HEK293 (cell line): ENCODE results near the gene LENEP.

ENCODE experiments used
- CTCF ChIA-PET: fragments of 350-600 bp; formaldehyde crosslinking; extraction: SDS; loops from one replicate; lab custom pipeline; 2021; ENCODE audit warnings: antibody characterized with exemption; lab: Yijun Ruan, JAX
- POLR2A ChIA-PET: fragments of 300-600 bp; formaldehyde crosslinking; extraction: SDS; loops from one replicate; lab custom pipeline; 2020; ENCODE audit warnings: antibody characterized with exemption, inconsistent platforms; lab: Yijun Ruan, JAX
- H3K27ac ChIP-seq: fragments of 200-500 bp; sonication (Bioruptor generic); 2 replicates; pipeline ENCODE4 v1.5.1; 2014; ENCODE audit warnings: low read depth, low read length, control low read depth, inconsistent platforms; ENCODE audit errors: extremely low read depth
- H3K36me3 ChIP-seq, 2 experiments: fragments of 200-500 bp in 1 of 2; sonication (Bioruptor generic) in 1 of 2; 1 replicate in 1 of 2; 2 replicates in 1 of 2; pipeline ENCODE4 v1.5.1; 2014 to 2017; ENCODE audit warnings: inconsistent platforms in 2 of 2, low read length in 2 of 2; ENCODE audit not compliant: control insufficient read depth in 2 of 2, insufficient read depth in 1 of 2
- H3K4me1 ChIP-seq: fragments of 200-500 bp; sonication (Bioruptor generic); 2 replicates; pipeline ENCODE4 v1.5.1; 2014; ENCODE audit warnings: mild to moderate bottlenecking, low read length, inconsistent platforms; ENCODE audit not compliant: control insufficient read depth, insufficient read depth
- H3K4me3 ChIP-seq: 2 replicates; pipeline ENCODE4 v1.5.1; 2011; ENCODE audit warnings: low read depth, mild to moderate bottlenecking, control low read depth, low read length, moderate library complexity
- H3K9me3 ChIP-seq: fragments of 200-500 bp; sonication (Bioruptor generic); 2 replicates; pipeline ENCODE4 v1.5.1; 2014; ENCODE audit warnings: low read depth, low read length, inconsistent platforms; ENCODE audit not compliant: control insufficient read depth, insufficient read depth
- GFI1B ChIP-seq: fragments of 450-650 bp; formaldehyde crosslinking; IDR thresholded peaks from 2 replicates; pipeline ENCODE4 v1.5.1; 2016; ENCODE audit warnings: missing biosample characterization, missing genetic modification characterization
- GLI2 ChIP-seq: fragments of 450-650 bp; formaldehyde crosslinking; IDR thresholded peaks from 2 replicates; pipeline ENCODE4; 2017; ENCODE audit warnings: missing biosample characterization, missing genetic modification characterization, low read depth, borderline replicate concordance
- PRDM1 ChIP-seq: fragments of 450-650 bp; formaldehyde crosslinking; IDR thresholded peaks from 2 replicates; pipeline ENCODE4; 2016; ENCODE audit warnings: missing biosample characterization, missing genetic modification characterization
- PRDM4 ChIP-seq: fragments of 450-650 bp; formaldehyde crosslinking; IDR thresholded peaks from 2 replicates; pipeline ENCODE4 v1.5.1; 2017; ENCODE audit warnings: missing biosample characterization, missing genetic modification characterization
- YY2 ChIP-seq: fragments of 450-650 bp; formaldehyde crosslinking; IDR thresholded peaks from 2 replicates; pipeline ENCODE4 v1.5.1; 2016; ENCODE audit warnings: missing biosample characterization, missing genetic modification characterization
- ZBTB17 ChIP-seq: fragments of 450-650 bp; formaldehyde crosslinking; IDR thresholded peaks from 2 replicates; pipeline ENCODE4 v1.5.1; 2016; ENCODE audit warnings: missing biosample characterization, missing genetic modification characterization
- ZBTB21 ChIP-seq: fragments of 450-650 bp; formaldehyde crosslinking; IDR thresholded peaks from 2 replicates; pipeline ENCODE4 v1.5.1; 2017; ENCODE audit warnings: missing biosample characterization, missing genetic modification characterization
- ZBTB48 ChIP-seq: fragments of 450-650 bp; formaldehyde crosslinking; IDR thresholded peaks from 2 replicates; pipeline ENCODE4 v1.5.1; 2016; ENCODE audit warnings: missing biosample characterization, missing genetic modification characterization
- ZFP37 ChIP-seq: fragments of 450-650 bp; formaldehyde crosslinking; IDR thresholded peaks from 2 replicates; pipeline ENCODE4 v1.5.1; 2016; ENCODE audit warnings: missing biosample characterization, missing genetic modification characterization
- ZNF148 ChIP-seq: fragments of 450-650 bp; formaldehyde crosslinking; IDR thresholded peaks from 2 replicates; pipeline ENCODE4 v1.5.0; 2017; ENCODE audit warnings: missing biosample characterization, missing genetic modification characterization, borderline replicate concordance
- ZNF23 ChIP-seq: fragments of 450-650 bp; formaldehyde crosslinking; IDR thresholded peaks from 2 replicates; pipeline ENCODE4 v1.5.1; 2016; ENCODE audit warnings: missing biosample characterization, missing genetic modification characterization, borderline replicate concordance
- ZNF239 ChIP-seq: fragments of 450-650 bp; formaldehyde crosslinking; IDR thresholded peaks from 2 replicates; pipeline ENCODE4 v1.5.1; 2016; ENCODE audit warnings: missing biosample characterization, missing genetic modification characterization
- ZNF24 ChIP-seq: fragments of 450-650 bp; formaldehyde crosslinking; IDR thresholded peaks from 2 replicates; pipeline ENCODE4 v1.5.1; 2016; ENCODE audit warnings: missing biosample characterization, missing genetic modification characterization
- ZNF37A ChIP-seq: fragments of 450-650 bp; IDR thresholded peaks from 2 replicates; pipeline ENCODE4 v1.5.1; 2018; ENCODE audit warnings: missing biosample characterization, missing genetic modification characterization
- ZNF423 ChIP-seq: fragments of 450-650 bp; formaldehyde crosslinking; IDR thresholded peaks from 2 replicates; pipeline ENCODE4 v1.5.1; 2016; ENCODE audit warnings: missing biosample characterization, missing genetic modification characterization
- ZNF449 ChIP-seq: fragments of 450-650 bp; formaldehyde crosslinking; IDR thresholded peaks from 2 replicates; pipeline ENCODE4 v1.5.1; 2017; ENCODE audit warnings: missing biosample characterization, mild to moderate bottlenecking, missing genetic modification characterization, moderate library complexity
- ZNF473 ChIP-seq: fragments of 450-650 bp; formaldehyde crosslinking; IDR thresholded peaks from 2 replicates; pipeline ENCODE4 v1.5.1; 2017; ENCODE audit warnings: missing biosample characterization, missing genetic modification characterization
- ZNF488 ChIP-seq: fragments of 450-650 bp; formaldehyde crosslinking; IDR thresholded peaks from 2 replicates; pipeline ENCODE4 v1.5.1; 2016; ENCODE audit warnings: missing biosample characterization, missing genetic modification characterization
- ZNF510 ChIP-seq: fragments of 450-650 bp; formaldehyde crosslinking; IDR thresholded peaks from 2 replicates; pipeline ENCODE4 v1.5.1; 2018; ENCODE audit warnings: mild to moderate bottlenecking, missing genetic modification characterization, missing biosample characterization; ENCODE audit not compliant: insufficient replicate concordance
- ZNF530 ChIP-seq: fragments of 450-650 bp; formaldehyde crosslinking; IDR thresholded peaks from 2 replicates; pipeline ENCODE4 v1.5.1; 2016; ENCODE audit warnings: low read depth, missing biosample characterization, missing genetic modification characterization
- ZNF558 ChIP-seq: fragments of 450-650 bp; formaldehyde crosslinking; IDR thresholded peaks from 2 replicates; pipeline ENCODE4 v1.5.1; 2016; ENCODE audit warnings: missing biosample characterization, missing genetic modification characterization
- ZNF561 ChIP-seq: fragments of 450-650 bp; IDR thresholded peaks from 2 replicates; pipeline ENCODE4 v1.5.1; 2018; ENCODE audit warnings: missing biosample characterization, missing genetic modification characterization, borderline replicate concordance
- ZNF610 ChIP-seq: fragments of 450-650 bp; formaldehyde crosslinking; IDR thresholded peaks from 2 replicates; pipeline ENCODE4 v1.5.1; 2016; ENCODE audit warnings: missing biosample characterization, missing genetic modification characterization, borderline replicate concordance
- ZNF623 ChIP-seq: fragments of 450-650 bp; formaldehyde crosslinking; IDR thresholded peaks from 2 replicates; pipeline ENCODE4 v1.5.1; 2016; ENCODE audit warnings: missing biosample characterization, missing genetic modification characterization
- ZNF677 ChIP-seq: fragments of 450-650 bp; IDR thresholded peaks from 2 replicates; pipeline ENCODE4 v1.5.0; 2018; ENCODE audit warnings: missing biosample characterization, mild to moderate bottlenecking, missing genetic modification characterization, moderate library complexity
- ZNF747 ChIP-seq: fragments of 450-650 bp; formaldehyde crosslinking; IDR thresholded peaks from 2 replicates; pipeline ENCODE4 v1.5.1; 2016; ENCODE audit warnings: missing biosample characterization, missing genetic modification characterization

Gene LENEP

GRCh38 chr1:154951901-154952657 is 41.3 kb upstream of the LENEP start (continued):
- TF ChIP-seq ZNF510 (tag by site-specific recombination) = no peak
- no peak for TF ChIP-seq ZNF677 (tag by site-specific recombination)
- TF ChIP-seq ZNF561 (tag by site-specific recombination) = no peak
- TF ChIP-seq ZNF488 (tag by site-specific recombination) = no peak
- no peak for TF ChIP-seq ZNF37A (tag by site-specific recombination)
- no peak for TF ChIP-seq ZBTB21 (tag by site-specific recombination)
- TF ChIP-seq PRDM4 (tag by site-specific recombination) = no peak
- TF ChIP-seq ZNF23 (tag by site-specific recombination) = no peak

- TF ChIP-seq ZNF473 (no peak), ZNF24 (tag by site-specific recombination) (no peak), ZNF561 (tag by site-specific recombination) (no peak), ZNF747 (tag by site-specific recombination) (no peak), ZNF148 (no peak), ZBTB48 (tag by site-specific recombination) (no peak), ZNF239 (no peak), ZNF423 (no peak), PRDM1 (tag by site-specific recombination) (no peak), GLI2 (tag by site-specific recombination) (no peak), GFI1B (tag by site-specific recombination) (no peak), ZNF623 (tag by site-specific recombination) (no peak), ZFP37 (tag by site-specific recombination) (no peak), ZBTB17 (no peak), ZNF610 (no peak), ZNF449 (tag by site-specific recombination) (no peak), YY2 (tag by site-specific recombination) (no peak), ZNF530 (tag by site-specific recombination) (no peak), ZNF558 (tag by site-specific recombination) (no peak)
- ChIA-PET CTCF (interaction anchor here (0.6 to 1.4 kb wide), 3 partner anchors 15 to 109 kb away, joined by 3 to 4 read pairs (median 3); no protein-coding TSS in a partner anchor), POLR2A (interaction anchor here (1.7 kb wide), 1 partner anchor 9 kb away, joined by 5 read pairs; the partner anchor contains the start of gene PYGO2)
- Histone ChIP-seq H3K4me3 (no peak overlapping the region), H3K9me3 (no peaks in the 10 kb centered on the region), H3K36me3 (peaks cover 0 to 16% of the 10 kb centered on the region in 2 experiments; a peak in 1 of 3 replicates), H3K4me1 (peaks cover 2% of the 10 kb centered on the region; the same call in 1 of the 2 replicates), H3K27ac (no peak overlapping the region)
Measured at GRCh38 chr1:154952664-154953063, 40.7 kb upstream of the LENEP start.
